GM13977 (cell line): Measurements from ENCODE around the gene KRT71.
"Not testable (repeated sequence)": the region's sequence is repeated elsewhere in the genome, so short reads cannot be mapped to it uniquely, and the experiment has no call there.

Experiments used
- DNase-seq: peaks from one replicate; pipeline ENCODE4 v3.0.0; 2012; ENCODE audit warnings: low spot score
- CTCF ChIP-seq: IDR thresholded peaks from 2 replicates; pipeline ENCODE4 v1.5.1; 2012; ENCODE audit warnings: mild to moderate bottlenecking, control low read depth; ENCODE audit not compliant: insufficient read depth; ENCODE audit errors: extremely low read depth, missing control alignments
- in situ Hi-C: fragments of 300-500 bp; cut with MboI; formaldehyde crosslinking; loops from one replicate; pipeline ENCODE4 v1.12.0; 2022; ENCODE audit warnings: low sequenced_read_pairs, low pct_unique_long_range_greater_than_20kb, mixed read lengths, inconsistent platforms; ENCODE audit not compliant: unreplicated experiment

KRT71 gene

GRCh38 chr12:52598966-52599365 lies 46.0 kb upstream of the KRT71 start:
- no peak for TF ChIP-seq CTCF
- DNase-seq: no peak
- in situ Hi-C loops: loop anchor here (25.0 kb wide), 1 partner anchor 388 kb away; no protein-coding TSS in a partner anchor

GRCh38 chr12:52594237-52594636 lies 41.3 kb upstream of the KRT71 start:
- in situ Hi-C loops: loop anchor here (25.0 kb wide), 1 partner anchor 393 kb away; no protein-coding TSS in a partner anchor
- DNase-seq: not testable (repeated sequence)

GRCh38 chr12:52591521-52591920 lies 38.6 kb upstream of the KRT71 start:
- DNase-seq: no peak
- in situ Hi-C loops: loop anchor here (25.0 kb wide), 1 partner anchor 396 kb away; no protein-coding TSS in a partner anchor
- no peak for TF ChIP-seq CTCF

GRCh38 chr12:52590021-52590420 lies 37.1 kb upstream of the KRT71 start:
- no peak for DNase-seq
- in situ Hi-C loops: loop anchor here (25.0 kb wide), 1 partner anchor 397 kb away; no protein-coding TSS in a partner anchor
- TF ChIP-seq CTCF: no peak

- no peak for DNase-seq
- TF ChIP-seq CTCF: no peak
- in situ Hi-C loops: loop anchor here (25.0 kb wide), 1 partner anchor 400 kb away; no protein-coding TSS in a partner anchor
These were observed 34.6 kb upstream of the KRT71 start for GRCh38 chr12:52587563-52587962.

GRCh38 chr12:52585946-52586345 lies 33.0 kb upstream of the KRT71 start:
- no peak for TF ChIP-seq CTCF
- no peak for DNase-seq
- in situ Hi-C loops: loop anchor here (25.0 kb wide), 1 partner anchor 401 kb away; no protein-coding TSS in a partner anchor

GRCh38 chr12:52585066-52585465 lies 32.1 kb upstream of the KRT71 start:
- no peak for DNase-seq
- TF ChIP-seq CTCF: no peak
- in situ Hi-C loops: loop anchor here (25.0 kb wide), 1 partner anchor 402 kb away; no protein-coding TSS in a partner anchor
